Cardiac muscle cell (in vitro differentiated cells and primary cell): ENCODE measurements around the gene TATDN2. TPM values are rescaled to one million over a fixed set of nuclear protein-coding genes. Genes with fewer than 3 reads are reported as not detected.

Experiments used
- DNase-seq, 2 donors: peaks; one replicate each; pipeline versions ENCODE4 v3.0.0 to v3.0.0-alpha.2; 2010 to 2017; ENCODE audit warnings: low read depth in 1 of 2, low spot score in 1 of 2
- H3K27ac ChIP-seq: fragments of 200-600 bp; sonication (generic); 2 replicates; pipeline ENCODE4 v1.5.1; 2016
- H3K27me3 ChIP-seq: fragments of 200-600 bp; sonication (generic); 2 replicates; pipeline ENCODE4 v1.6.0; 2016; ENCODE audit warnings: control low read depth
- H3K36me3 ChIP-seq: fragments of 200-600 bp; sonication (generic); 2 replicates; pipeline ENCODE4 v1.5.1; 2016; ENCODE audit warnings: control low read depth
- H3K4me1 ChIP-seq: fragments of 200-600 bp; sonication (generic); 2 replicates; pipeline ENCODE4 v1.8.1; 2017; ENCODE audit warnings: low read depth, mild to moderate bottlenecking, mixed run types
- H3K4me3 ChIP-seq: fragments of 200-600 bp; sonication (generic); 2 replicates; pipeline ENCODE4 v1.5.1; 2016; ENCODE audit warnings: mild to moderate bottlenecking
- H3K9me3 ChIP-seq: fragments of 200-600 bp; sonication (generic); 2 replicates; pipeline ENCODE4 v1.5.1; 2017; ENCODE audit warnings: low read depth, mild to moderate bottlenecking, control low read depth
- CTCF ChIP-seq: IDR thresholded peaks from 2 replicates; pipeline ENCODE4 v1.5.1; 2012; ENCODE audit warnings: low read depth, mild to moderate bottlenecking, low read length
- polyA plus RNA-seq: library from polyadenylated mRNA; unstranded; fragments of >200 nt; fragmentation: Nextera tagmentation; extraction: Ambion mirVana; gene quantifications from 2 replicates; pipeline ENCODE4 v1.2.1, GENCODE V29; 2016
- total RNA-seq: library from RNA; depleted of rRNA; stranded (reverse); fragments of >200 nt; gene quantifications from 2 replicates; pipeline ENCODE4 v1.2.3, GENCODE V29; 2016

TATDN2 gene
- total and polyA plus RNA-seq, 2 experiments from 2014 or later = 7.7 to 13.1 TPM

- DNase-seq = no peak
- H3K4me3 ChIP-seq = peak overlapping the region; percentile 57
- no peaks in the 10 kb centered on the region for H3K9me3 ChIP-seq
- no peaks in the 10 kb centered on the region for H3K36me3 ChIP-seq
- peaks cover 7% of the 10 kb centered on the region for H3K4me1 ChIP-seq
- no peak overlapping the region for H3K27ac ChIP-seq
- H3K27me3 ChIP-seq = no peaks in the 10 kb centered on the region
- TF ChIP-seq CTCF = no peak
Observed at GRCh38 chr3:10249833-10250232, 1.6 kb downstream of the TATDN2 start.

DNA sequence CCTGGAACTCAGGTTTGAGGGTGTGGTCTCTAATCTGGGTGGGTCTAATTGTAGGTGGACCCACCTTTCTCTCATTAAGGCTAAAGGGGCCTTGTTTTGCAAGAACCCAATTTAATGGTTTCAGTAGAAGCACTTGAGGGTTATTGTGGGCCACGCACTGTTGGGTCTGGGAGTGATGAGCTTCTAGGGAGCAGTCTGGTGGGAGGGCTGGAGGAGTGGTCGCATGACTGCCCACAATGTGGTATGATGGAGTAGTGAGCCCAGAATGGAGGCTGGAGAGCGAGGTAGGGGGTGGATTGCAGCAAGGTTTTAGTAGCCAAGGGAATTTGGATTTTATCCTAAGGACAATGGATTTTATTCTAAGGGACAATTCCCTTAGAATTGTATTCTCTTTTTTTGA is 2.7 kb downstream of the TATDN2 start:
- Histone ChIP-seq H3K4me1 (peaks cover 7% of the 10 kb centered on the region), H3K9me3 (no peaks in the 10 kb centered on the region), H3K27me3 (no peaks in the 10 kb centered on the region), H3K27ac (no peak overlapping the region), H3K4me3 (no peak overlapping the region), H3K36me3 (no peaks in the 10 kb centered on the region)
- no peak for TF ChIP-seq CTCF
- DNase-seq = no peak

DNA sequence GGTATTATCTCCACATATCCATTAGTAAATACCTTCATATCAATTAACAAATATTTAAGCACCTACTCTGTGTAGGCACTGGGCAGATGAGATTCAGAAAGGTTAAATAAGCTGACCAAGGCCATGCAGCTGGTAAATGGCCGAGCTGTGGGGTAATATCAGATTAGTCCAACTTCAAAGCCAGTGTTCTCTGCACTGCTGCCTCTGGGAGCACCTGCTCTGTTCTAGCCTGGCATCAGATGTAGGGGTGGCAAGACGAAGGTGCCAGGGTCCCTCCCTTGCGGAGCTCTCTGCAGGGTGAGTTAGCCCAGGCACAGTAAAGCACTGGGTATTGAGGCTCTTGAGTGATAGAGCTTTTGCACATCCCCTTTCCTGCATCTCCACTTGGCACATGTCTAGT is 5.5 kb downstream of the TATDN2 start:
- Histone ChIP-seq H3K27ac (no peak overlapping the region), H3K9me3 (no peaks in the 10 kb centered on the region), H3K27me3 (no peaks in the 10 kb centered on the region), H3K36me3 (no peaks in the 10 kb centered on the region), H3K4me3 (no peak overlapping the region), H3K4me1 (peaks cover 7% of the 10 kb centered on the region)
- no peak for TF ChIP-seq CTCF
- no peak for DNase-seq

DNA sequence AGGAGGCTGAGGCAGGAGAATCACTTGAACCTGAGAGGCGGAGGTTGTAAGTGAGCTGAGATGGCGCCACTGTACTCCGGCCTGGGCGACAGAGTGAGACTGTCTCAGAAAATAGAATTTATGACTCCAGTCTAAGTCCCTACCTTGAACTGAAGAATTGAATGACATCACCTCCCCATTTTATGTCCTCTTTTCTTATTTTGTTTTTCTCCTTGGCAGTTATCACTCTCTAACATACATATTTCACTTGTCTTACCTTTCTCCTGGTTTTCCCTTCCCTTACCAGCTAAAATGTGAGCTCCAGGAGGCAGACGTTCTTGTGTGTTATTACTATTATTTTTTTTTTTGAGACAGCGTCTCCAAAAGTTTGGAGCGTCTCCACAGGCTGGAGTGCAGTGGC is 7.6 kb downstream of the TATDN2 start:
- no peak overlapping the region for H3K27ac ChIP-seq
- H3K9me3 ChIP-seq = no peaks in the 10 kb centered on the region
- no peak for TF ChIP-seq CTCF
- H3K27me3 ChIP-seq = no peaks in the 10 kb centered on the region
- DNase-seq = no peak
- H3K36me3 ChIP-seq = peaks cover 9% of the 10 kb centered on the region
- no peak overlapping the region for H3K4me3 ChIP-seq
- no peaks in the 10 kb centered on the region for H3K4me1 ChIP-seq

- H3K9me3 ChIP-seq = no peaks in the 10 kb centered on the region
- TF ChIP-seq CTCF = no peak
- H3K4me1 ChIP-seq = peaks cover 7% of the 10 kb centered on the region
- no peak overlapping the region for H3K4me3 ChIP-seq
- peaks cover 11% of the 10 kb centered on the region for H3K36me3 ChIP-seq
- no peaks in the 10 kb centered on the region for H3K27me3 ChIP-seq
- DNase-seq = no peak
- no peak overlapping the region for H3K27ac ChIP-seq
Observed at GRCh38 chr3:10259036-10259435, 10.8 kb downstream of the TATDN2 start.

GRCh38 chr3:10259798-10260197 is 11.5 kb downstream of the TATDN2 start:
- no peak overlapping the region for H3K27ac ChIP-seq

More at GRCh38 chr3:10259798-10260197, 11.5 kb downstream of the TATDN2 start:
- Histone ChIP-seq H3K4me1 (peaks cover 7% of the 10 kb centered on the region), H3K36me3 (peaks cover 11% of the 10 kb centered on the region), H3K9me3 (no peaks in the 10 kb centered on the region), H3K4me3 (no peak overlapping the region), H3K27me3 (no peaks in the 10 kb centered on the region)
- TF ChIP-seq CTCF = no peak
- DNase-seq = no peak
